Progenitor cell of endocrine pancreas (in vitro differentiated cells): ENCODE data around the gene NUAK2. TPM values are rescaled to one million over a fixed set of nuclear protein-coding genes. Genes with fewer than 3 reads are reported as not detected.
"Not testable (repeated sequence)": the region's sequence is repeated elsewhere in the genome, so short reads cannot be mapped to it uniquely, and the experiment has no call there.

Source experiments
- DNase-seq: peaks from one replicate; pipeline ENCODE4 v3.0.0; 2021; ENCODE audit warnings: low spot score; ENCODE audit not compliant: unreplicated experiment
- H3K27ac Mint-ChIP-seq: 2 replicates; pipeline ENCODE4 v1.8.0; 2021; ENCODE audit warnings: mild to moderate bottlenecking, moderate library complexity, mixed read lengths
- H3K27me3 Mint-ChIP-seq: 2 replicates; pipeline ENCODE4 v1.8.0; 2021; ENCODE audit warnings: mixed read lengths
- H3K36me3 Mint-ChIP-seq: 2 replicates; pipeline ENCODE4 v1.8.0; 2022; ENCODE audit warnings: mixed read lengths; ENCODE audit not compliant: insufficient read depth
- H3K4me1 Mint-ChIP-seq: 2 replicates; pipeline ENCODE4 v1.8.0; 2021; ENCODE audit warnings: low read depth, mixed read lengths
- H3K4me3 Mint-ChIP-seq: 2 replicates; pipeline ENCODE4 v1.8.0; 2021; ENCODE audit warnings: low read depth, mild to moderate bottlenecking, moderate library complexity, mixed read lengths
- H3K9me3 Mint-ChIP-seq: 2 replicates; pipeline ENCODE4 v1.8.0; 2021; ENCODE audit warnings: low read depth, mixed read lengths
- total RNA-seq: library from RNA; stranded (reverse); gene quantifications from 2 replicates; pipeline ENCODE4 v1.2.1, GENCODE V29; 2021
- TF ChIP-seq, protein P1 (sequence below): fragments of 200-600 bp; sonication (generic); IDR thresholded peaks from one replicate; pipeline ENCODE4 v1.5.0; 2021; ENCODE audit warnings: antibody characterized with exemption, mild to moderate bottlenecking; ENCODE audit not compliant: unreplicated experiment

The NUAK2 gene
- total RNA-seq, 1 donor from 2014 or later, result 4.5 TPM

DNA sequence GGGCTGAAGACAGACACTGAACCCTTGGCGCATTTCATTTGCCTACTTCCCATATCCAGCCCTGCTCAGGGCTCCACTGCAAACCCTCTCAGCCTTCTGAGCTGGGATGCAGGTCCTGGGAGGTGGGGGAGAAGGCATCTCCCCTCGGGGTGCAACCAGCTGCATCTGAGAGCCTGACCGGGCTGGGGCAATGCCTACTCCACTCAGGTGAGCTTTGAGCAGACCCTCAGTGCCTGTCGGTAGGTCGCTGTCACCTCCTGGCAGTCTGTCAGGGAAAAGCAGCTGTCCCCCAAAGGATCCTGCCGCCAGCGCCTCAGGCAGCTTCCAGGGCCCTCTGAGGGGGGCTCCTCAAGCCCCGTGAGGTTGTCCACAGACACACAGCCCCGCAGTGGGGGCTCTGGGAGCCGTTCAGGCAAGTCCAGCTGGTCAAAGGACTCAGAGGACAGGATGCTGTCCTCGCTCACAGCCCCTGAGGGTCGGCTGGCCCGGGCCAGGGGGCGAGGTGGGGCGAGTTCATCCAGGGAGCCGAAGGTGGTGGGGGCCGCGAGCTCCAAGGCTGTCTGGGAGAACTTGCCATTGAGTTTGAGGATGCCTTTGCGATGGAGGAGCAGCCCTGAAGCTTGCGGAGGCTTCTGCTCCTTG is 18.2 kb downstream of the NUAK2 start:
- Mint-ChIP-seq H3K36me3 (peaks cover 7% of the 10 kb centered on the region), H3K27me3 (no peaks in the 10 kb centered on the region), H3K9me3 (no peaks in the 10 kb centered on the region), H3K4me3 (no peak overlapping the region), H3K27ac (no peak overlapping the region), H3K4me1 (peaks cover 23% of the 10 kb centered on the region)
- TF ChIP-seq, protein P1, sequence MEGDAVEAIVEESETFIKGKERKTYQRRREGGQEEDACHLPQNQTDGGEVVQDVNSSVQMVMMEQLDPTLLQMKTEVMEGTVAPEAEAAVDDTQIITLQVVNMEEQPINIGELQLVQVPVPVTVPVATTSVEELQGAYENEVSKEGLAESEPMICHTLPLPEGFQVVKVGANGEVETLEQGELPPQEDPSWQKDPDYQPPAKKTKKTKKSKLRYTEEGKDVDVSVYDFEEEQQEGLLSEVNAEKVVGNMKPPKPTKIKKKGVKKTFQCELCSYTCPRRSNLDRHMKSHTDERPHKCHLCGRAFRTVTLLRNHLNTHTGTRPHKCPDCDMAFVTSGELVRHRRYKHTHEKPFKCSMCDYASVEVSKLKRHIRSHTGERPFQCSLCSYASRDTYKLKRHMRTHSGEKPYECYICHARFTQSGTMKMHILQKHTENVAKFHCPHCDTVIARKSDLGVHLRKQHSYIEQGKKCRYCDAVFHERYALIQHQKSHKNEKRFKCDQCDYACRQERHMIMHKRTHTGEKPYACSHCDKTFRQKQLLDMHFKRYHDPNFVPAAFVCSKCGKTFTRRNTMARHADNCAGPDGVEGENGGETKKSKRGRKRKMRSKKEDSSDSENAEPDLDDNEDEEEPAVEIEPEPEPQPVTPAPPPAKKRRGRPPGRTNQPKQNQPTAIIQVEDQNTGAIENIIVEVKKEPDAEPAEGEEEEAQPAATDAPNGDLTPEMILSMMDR, result no peak
- no peak for DNase-seq

DNA sequence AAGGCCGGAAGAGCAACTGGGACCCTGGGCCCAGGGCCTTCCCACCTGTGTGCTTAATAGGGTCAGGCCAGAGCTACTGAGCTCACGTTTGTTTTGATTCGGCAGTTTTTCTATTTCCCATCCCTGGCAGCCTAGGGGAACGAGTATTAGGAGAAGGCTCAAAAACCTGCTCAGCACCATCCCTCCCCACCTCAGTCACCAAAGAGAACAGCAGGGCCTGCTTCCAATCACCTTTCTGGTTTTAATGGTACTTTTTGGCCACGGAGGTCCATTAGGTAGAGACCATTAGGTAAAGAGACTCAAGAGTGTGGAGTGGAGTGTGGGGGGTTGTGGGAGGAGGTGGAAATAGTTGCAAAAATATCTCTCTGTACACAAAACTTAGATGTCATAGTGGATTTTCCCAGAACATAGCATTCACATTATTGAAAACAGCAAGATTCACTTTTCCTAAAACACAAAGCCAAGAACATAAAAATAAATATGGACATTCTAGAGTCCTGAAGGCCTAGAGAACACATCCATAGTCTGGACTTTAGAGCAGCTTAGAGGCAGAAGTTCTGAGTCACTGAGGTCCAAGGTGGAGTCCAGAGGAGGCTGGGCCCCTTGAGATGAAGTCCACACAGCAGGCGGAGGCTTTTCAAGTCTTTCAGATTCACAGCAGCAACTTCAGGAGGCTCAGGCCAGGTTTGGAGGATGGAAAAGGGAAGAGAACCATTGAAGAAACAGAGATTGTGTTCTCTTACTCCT is 19.5 kb downstream of the NUAK2 start:
- peaks cover 7% of the 10 kb centered on the region for H3K36me3 Mint-ChIP-seq
- H3K27ac Mint-ChIP-seq, result peak overlapping the region; percentile 98
- H3K4me1 Mint-ChIP-seq, result peaks cover 27% of the 10 kb centered on the region
- TF ChIP-seq, protein P1, result no peak
- no peaks in the 10 kb centered on the region for H3K27me3 Mint-ChIP-seq
- no peak for DNase-seq
- H3K4me3 Mint-ChIP-seq, result peak overlapping the region; percentile 37
- no peaks in the 10 kb centered on the region for H3K9me3 Mint-ChIP-seq

DNA sequence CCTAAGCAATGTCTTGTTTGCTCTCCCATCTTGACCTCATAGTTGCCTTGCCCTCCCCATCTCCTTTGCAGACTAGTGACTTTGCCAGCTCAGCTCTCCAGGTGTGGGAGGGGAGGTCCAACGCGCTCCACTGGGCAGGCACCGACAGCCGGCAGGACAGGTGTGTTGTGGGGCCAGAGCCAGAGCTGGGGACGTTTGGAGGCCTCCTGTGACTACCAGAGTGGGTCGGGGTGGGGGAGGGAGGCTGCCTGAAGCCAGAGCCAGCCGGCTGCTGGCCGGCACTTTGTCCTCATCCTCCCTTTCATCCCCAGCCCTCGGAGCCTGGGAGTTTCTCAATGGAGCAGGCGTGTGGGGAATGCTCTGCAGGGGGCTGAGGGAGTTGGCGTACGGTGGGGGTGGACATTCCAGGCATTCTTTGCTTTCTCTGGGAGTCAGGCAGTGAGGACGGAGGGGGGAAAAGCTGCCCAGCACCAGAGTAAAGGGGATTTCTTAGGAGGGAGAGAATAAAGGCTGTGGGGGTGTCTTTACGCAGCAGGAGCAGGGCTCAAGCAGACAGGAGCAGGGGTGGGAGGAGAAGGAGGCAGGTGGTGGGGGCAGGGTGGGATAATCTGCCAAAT is 20.2 kb downstream of the NUAK2 start:
- TF ChIP-seq, protein P1, result no peak
- Mint-ChIP-seq H3K4me3 (peak overlapping the region; percentile 37), H3K4me1 (peaks cover 27% of the 10 kb centered on the region)

DNA sequence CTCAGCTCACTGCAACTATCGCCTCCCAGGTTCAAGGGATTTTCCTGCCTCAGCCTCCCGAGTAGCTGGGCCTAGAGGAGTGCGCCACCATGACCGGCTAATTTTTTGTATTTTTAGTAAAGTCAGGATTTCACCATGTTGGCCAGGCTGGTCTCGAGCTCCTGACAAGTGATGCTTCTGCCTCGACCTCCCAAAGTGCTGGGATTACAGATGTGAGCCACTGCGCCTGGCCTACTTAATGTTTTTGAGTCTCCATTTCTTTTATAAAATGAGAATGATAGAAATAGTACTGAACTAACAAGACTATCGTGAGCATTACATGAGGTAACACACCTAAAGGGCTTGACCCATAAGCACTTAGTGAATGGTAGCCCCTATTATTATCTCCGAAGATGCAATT is 21.4 kb downstream of the NUAK2 start:
- TF ChIP-seq, protein P1, result no peak
- peaks cover 6% of the 10 kb centered on the region for H3K36me3 Mint-ChIP-seq
- no peak for DNase-seq
- H3K27me3 Mint-ChIP-seq, result no peaks in the 10 kb centered on the region
- peak overlapping the region; percentile 98 for H3K27ac Mint-ChIP-seq
- H3K9me3 Mint-ChIP-seq, result no peaks in the 10 kb centered on the region
- H3K4me1 Mint-ChIP-seq, result peaks cover 29% of the 10 kb centered on the region
- peak overlapping the region; percentile 37 for H3K4me3 Mint-ChIP-seq

More for the DNA sequence above, 20.2 kb downstream of the NUAK2 start:
- peak overlapping the region; percentile 98 for H3K27ac Mint-ChIP-seq
- peaks cover 6% of the 10 kb centered on the region for H3K36me3 Mint-ChIP-seq
- H3K9me3 Mint-ChIP-seq, result no peaks in the 10 kb centered on the region
- DNase-seq, result peak; percentile 70
- no peaks in the 10 kb centered on the region for H3K27me3 Mint-ChIP-seq

DNA sequence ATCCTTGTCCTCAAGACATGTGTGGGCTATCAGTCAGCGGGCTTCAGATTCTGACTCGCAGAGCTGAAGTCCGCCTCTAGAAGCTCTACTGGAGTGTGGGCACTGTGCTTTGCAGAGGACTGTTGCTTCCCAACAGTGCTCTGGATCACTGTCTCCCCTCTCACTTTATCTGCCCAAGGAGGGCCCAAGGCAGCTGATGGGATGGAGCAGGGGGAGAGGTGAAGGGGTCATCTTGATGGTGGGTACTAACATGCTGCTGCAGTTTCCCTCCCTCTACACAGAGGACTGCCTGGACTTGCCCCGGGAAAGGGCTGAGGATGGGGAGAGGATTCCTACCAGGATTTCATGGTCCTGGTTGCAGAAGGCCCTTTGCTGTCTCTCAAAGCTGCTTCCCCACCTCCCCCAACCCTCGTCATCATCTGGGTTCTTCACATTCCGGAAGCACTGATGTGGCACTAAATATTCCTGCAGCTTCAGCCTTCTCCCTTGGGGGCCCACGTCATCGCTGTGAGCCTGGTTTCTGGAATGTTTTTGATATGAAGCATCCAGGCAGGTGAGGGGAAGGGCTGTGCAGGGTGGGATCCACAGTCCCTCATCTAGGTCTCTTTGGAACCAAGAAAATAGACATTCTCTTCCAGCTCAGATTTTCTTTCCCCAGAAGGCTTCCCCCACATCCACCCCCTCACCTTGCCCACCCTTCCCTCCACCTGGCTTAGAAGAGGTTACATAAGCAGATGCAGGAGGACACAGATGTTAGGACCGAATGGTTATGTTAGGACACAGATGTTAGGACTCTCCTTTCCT is 23.2 kb downstream of the NUAK2 start:
- DNase-seq, result no peak
- H3K27me3 Mint-ChIP-seq, result no peaks in the 10 kb centered on the region
- H3K36me3 Mint-ChIP-seq, result peaks cover 4% of the 10 kb centered on the region
- no peak overlapping the region for H3K4me3 Mint-ChIP-seq
- TF ChIP-seq, protein P1, result no peak
- H3K4me1 Mint-ChIP-seq, result peaks cover 42% of the 10 kb centered on the region
- no peaks in the 10 kb centered on the region for H3K9me3 Mint-ChIP-seq
- peak overlapping the region; percentile 84 for H3K27ac Mint-ChIP-seq

DNA sequence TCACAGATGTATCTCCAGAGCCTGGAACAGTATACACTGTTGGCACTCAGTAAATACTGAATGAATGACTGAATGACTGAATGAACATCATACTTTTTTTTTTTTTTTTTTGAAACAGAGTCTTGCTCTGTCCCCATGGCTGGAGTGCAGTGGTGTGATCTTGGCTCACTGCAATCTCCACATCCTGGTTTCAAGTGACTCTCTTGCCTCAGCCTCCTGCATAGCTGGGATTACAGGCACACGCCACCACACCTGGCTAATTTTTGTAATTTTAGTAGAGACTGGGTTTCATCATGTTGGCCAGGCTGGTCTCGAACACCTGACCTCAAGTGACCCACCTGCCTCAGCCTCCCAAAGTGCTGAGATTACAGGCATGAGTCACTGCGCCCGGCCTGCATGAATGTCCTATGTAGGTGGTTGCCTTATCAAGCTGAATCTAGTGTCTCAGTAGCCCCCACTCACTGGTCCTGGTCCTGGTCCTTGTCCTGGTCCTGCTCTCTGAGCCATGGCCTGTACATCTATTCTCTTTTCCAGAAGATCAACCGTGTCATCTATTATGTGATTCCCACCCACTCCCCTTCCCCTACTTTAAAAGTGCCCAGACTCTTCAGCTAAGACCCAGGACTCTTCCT is 23.9 kb downstream of the NUAK2 start:
- not testable (repeated sequence) for H3K9me3 Mint-ChIP-seq, DNase-seq, H3K27me3 Mint-ChIP-seq, H3K27ac Mint-ChIP-seq, H3K4me3 Mint-ChIP-seq, H3K36me3 Mint-ChIP-seq
- H3K4me1 Mint-ChIP-seq, result peaks cover 44% of the 10 kb centered on the region
